HG02678 (cell line): ENCODE results near the gene CELSR1.

Experiments
- ATAC-seq: cut with Tn5 transposase; IDR thresholded peaks from one replicate; pipeline ENCODE4 v1.9.1; 2021; ENCODE audit warnings: mild to moderate bottlenecking, moderate library complexity; ENCODE audit not compliant: unreplicated experiment

Gene CELSR1

DNA sequence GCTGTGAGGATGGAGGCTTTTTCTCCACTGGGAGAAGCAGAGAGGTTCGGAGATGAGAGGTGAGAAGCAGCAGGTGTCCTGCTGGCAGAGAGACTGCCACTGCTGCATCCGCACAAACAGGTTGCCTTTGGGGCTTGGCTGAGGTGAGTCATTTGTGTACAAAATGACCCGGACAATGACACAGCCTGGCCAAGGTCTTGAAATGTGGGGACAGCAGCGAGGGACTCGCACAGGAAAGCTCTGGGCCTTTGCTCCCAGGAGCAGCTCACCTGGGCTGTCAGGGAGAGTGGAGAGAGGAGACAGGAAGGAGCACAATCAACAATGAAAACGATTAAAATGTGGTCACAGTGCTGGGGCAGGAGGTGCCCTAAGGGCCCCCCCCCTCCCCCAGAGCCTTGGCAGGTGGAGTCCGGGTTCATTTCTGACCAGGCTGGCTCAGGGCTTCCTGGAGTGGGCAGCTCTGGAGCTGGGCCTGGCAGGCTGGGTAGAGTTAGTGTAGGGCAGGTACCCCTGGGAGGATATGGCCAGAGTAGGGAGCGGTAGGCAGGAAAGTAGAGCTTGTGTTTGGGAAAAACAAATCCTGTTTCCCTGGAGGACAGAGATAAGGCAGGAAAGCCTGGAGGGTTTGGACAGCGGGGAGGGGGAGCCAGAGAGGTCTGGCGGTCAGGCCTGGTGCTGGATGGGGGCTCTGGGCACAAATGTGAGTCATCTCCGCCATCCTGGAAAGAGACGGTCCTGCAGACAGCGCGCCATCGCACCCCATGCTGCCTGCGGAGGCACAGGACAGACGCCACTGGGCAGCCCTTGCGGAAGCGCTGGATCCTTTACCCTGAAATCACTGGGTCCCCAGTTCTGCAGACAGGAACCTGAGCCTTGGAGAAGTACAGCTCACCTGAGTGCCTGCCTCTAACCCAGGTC lies 37.8 kb upstream of the CELSR1 start:
- ATAC-seq = no peak

DNA sequence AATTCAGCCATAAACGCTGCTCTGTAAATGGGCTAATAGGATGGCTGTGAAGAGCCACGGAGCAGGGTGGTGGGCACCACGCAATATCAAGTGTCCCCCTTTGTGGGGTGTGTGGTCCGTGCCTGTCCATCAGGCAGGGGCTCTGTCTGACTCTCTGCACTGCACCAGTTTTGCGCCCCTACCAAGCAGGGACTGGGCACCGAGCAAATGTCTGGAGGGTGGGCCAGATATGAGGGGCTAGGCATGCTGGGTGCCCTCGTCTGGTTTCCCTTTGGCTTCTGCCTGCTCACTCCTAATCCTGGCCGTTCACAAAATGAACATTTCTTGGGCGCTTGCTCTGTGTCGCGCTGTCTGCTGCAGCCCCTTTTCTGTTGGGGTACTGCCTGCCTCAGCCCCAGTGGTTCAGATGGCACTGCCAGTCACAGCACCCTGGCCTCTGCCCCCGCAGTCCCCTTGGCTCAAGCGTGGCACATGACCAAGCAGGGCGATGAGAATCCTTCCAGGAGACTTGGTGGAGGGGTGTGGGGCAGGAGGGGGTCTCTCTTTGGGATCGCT lies 37.1 kb upstream of the CELSR1 start:
- no peak for ATAC-seq

DNA sequence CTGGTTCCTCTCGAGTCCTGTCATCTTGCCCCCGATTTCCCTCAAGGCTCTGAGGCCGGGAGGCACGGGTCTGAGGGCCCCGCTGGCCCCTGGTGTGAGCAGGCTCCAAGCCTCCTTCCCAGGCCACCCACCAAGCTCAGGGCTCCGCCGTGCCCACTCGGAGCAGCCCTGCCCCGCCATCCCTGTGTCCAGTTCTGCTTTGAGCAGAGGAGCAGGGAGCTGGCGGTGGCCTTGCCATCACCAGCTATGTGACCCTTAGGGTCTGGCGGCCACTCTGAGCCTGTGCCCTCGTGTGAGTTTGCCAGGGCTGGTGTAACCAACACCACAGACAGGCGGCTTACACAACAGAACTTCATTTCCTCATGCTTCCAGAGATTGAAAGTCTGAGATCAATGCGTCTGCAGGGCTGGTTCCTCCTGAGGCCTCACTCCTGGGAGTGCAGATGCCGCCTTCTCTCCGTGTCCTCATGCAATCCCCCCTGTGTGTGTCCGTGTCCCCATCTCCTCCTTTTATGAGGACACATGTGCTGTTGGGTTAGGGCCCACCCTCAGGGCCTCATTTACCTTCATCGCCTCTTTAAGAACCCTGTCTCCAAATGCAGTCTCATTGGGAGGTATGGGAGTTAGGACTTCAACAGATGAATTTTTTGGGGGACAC lies 36.5 kb upstream of the CELSR1 start:
- no peak for ATAC-seq

DNA sequence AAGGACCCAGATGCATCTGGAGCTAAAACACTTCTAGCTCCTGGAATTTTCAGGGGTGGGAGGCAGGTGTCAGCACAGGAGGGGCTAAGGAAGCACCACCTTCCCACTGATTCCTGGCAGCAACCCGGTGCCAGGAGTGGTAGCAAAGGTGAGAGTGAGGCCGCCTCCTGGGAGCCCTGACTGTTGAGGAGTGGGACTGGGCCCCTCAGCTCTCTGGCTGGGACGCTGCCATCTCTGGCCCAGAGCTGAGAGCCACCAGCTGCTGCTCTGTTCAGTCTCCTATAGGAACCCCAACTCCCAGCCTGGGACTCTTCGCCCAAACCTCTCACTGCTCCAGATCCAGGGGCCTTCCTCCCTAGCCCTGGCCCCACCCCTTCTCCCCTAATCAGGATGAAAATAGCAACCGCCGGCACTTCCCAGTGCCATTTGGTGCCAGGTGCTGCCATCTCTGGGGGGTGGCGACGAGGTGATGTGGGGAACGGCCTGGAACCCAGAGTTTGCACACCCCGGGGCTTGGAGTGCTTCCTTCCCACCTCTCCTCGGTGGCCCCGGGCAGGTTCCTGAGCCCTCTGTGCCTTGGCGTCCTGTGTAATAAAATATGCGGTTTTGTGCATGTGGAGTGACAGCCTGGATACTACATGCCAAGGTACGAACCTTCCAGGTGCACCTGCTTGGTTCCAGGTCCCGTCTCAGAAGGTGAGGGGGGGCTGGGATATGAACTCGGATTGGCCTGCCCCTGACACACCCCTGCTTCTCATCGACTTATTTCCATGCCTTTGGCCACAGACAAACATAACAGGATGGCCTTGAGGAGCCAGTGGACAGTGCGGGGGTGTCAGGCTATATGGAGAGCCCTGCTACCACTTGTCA lies 35.7 kb upstream of the CELSR1 start:
- ATAC-seq = no peak

DNA sequence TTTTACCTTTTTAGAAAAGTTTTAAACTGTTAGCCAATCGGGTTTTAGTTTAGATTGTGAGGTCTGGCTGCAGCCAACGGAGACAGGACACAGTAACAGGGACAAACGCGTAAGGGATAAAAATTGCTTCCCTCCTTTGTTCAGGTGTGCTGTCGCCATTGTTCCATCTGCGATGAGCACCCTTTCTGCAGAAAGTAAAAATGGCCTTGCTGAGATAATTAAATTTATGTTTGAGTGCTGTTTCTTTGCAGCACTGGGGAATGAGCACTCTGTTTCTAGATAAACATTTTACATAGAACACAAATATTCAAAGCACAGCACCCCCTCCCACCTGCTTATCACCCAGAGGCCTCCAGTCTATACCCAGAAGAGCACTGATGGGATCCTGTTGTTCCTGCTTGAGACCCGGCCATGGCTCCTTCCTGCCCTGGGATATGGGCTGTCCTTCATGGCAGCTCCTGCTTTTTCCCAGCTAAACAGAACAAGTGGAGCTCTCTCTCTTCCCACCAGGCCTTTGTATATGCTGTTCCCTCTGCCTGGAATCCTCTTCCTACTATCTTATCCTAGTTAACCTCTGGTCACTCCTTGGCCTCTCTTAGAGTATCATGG lies 34.3 kb upstream of the CELSR1 start:
- ATAC-seq = no peak

DNA sequence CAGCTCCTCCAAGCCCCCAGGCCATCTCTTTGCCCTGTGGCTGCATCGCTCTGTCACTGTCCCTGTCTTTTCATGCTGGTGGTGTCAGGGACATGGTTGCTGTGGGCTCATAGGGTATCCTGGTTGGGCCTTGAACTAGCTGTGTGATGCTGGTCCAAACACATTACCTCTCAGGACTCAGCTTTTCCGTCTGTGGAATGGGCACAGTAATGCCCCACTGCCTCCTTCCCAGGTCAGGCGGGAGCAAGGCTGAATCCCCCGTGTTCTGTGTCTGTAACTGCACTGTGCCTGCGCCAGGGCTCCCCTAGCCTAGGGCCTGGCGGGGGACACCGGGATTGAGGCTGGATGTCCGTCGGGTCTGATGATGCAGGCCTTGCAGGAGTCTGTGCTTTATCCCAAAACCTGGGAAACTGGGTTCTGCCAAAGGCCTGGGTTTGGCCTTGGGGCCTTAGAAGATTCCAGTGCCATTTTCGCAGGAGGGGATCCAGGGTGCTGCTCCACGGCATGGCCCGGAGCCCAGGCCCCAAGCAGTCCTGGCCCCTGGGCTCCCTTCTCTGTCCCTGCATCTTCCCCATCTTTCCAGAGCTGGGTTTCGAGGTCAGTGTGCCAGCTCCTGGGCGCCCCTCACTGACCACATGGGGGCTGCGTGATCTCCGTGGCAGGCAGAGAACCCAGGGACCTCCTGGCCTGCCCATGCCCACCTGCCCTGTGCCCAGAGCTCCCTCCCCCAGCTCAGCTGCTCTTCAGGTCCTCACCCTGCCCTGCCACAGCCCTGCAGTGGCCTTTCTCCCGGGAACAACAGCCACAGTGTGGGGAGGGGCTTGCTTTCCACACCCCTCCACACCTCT lies 32.7 kb upstream of the CELSR1 start:
- no peak for ATAC-seq

DNA sequence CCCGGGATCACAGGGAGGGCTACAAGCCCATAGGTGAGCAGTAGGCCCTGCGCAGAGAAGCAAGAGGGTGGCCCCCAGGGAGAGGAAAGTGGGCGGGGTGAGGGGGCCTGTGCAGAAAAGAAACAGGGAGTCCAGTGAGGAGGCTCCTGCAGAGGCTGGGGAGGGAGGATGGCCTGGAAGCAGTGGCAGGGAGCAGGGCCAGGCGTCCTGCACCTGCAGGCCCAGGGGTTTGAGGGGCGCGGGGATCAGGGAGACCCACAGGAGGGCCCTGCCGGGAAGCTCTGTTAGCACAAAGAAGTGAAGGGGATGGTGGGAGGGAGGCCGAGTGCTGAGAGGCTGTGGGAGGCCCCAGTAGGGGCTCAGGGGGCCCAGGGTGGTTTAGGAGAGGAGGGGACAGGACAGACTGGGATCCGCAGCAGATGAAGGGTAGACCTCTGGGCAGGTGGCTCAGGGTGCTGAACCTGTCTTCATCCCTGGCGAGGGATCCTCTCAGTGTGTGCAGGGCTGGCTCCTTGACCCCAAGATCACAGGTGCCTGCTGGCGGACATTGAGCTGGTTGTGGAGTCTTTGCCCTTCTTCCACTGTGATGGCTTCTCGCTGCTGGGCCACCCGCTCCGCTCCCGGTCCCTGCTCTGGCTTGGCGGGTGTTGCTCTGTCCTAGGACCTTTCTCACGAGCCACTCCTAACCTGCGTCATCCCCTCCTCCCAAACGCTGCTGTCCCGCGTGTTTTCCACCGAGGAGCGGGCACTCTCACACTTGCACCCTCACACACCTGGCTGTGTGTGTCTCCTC lies 31.8 kb upstream of the CELSR1 start:
- ATAC-seq = no peak

DNA sequence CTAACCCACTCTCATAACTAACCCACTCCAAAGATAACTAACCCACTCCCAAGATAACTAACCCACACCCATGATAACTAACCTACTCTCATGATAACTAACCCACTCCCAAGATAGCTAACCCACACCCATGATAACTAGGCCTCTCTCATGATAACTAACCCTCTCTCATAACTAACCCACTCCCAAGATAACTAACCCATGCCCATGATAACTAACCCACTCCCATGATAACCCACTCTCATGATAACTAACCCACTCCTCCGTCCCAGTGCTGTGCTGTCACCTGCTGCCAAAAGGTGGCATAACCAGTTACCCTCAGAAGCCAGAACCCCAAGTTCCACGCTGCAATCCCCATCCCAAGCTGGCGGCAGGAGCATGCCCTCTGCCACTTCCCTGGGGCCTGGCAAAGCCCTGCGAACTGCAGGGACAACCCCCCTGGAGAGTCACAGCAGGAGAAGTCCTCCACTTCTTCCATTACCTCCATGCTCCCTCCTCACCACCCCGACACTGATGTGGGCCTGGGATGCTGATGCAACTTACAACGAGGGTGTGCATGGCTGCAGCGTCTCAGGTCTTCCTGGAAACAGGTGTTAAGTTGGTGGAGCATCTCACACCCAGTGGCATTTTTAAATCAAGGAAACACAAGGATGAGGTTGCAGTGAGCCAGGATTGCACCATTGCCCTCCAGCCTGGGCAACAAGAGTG lies 30.8 kb upstream of the CELSR1 start:
- no peak for ATAC-seq

DNA sequence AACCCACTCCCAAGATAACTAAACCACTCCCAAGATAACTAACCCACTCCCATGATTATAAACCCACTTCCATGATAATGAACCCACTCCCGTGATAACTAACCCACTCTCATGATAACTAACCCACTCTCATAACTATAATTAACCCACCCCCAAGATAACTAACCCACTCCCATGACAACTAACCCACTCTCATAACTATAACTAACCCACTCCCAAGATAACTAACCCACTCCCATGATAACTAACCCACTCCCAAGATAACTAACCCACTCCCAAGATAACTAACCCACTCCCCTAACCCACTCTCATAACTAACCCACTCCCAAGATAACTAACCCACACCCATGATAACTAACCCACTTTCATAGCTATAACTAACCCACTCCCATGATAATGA lies 30.1 kb upstream of the CELSR1 start:
- no peak for ATAC-seq

DNA sequence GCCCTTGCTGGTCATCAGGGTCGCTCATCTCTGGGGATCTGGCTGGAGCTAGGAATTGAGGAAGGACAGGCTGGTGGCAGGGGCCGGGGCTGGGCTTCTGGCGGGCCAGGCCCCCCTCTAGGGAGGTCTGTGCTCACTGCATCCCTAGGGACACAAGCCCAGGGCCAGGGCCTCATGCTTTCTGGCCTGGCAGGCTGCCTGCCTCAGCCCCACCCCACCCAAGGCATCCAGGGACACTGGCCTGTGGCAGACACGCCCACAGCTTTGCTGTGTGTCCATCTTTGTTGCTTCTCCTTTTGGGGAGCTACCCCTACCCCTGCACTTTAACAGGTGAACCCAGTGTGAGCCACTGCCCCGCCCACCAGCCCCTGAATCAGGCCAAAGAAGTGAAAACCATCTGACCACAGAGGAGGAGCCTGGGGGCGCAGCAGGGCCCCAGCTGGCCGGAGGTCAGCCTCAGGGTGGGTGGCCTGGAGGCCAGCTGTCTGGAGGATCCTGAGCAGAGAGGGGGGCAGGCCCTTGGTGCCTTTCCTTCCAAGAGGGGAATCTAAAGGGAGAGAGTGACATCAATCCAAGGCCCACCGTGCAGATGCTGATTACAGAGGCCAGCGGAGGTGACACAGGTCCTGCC lies 26.8 kb upstream of the CELSR1 start:
- ATAC-seq = no peak

DNA sequence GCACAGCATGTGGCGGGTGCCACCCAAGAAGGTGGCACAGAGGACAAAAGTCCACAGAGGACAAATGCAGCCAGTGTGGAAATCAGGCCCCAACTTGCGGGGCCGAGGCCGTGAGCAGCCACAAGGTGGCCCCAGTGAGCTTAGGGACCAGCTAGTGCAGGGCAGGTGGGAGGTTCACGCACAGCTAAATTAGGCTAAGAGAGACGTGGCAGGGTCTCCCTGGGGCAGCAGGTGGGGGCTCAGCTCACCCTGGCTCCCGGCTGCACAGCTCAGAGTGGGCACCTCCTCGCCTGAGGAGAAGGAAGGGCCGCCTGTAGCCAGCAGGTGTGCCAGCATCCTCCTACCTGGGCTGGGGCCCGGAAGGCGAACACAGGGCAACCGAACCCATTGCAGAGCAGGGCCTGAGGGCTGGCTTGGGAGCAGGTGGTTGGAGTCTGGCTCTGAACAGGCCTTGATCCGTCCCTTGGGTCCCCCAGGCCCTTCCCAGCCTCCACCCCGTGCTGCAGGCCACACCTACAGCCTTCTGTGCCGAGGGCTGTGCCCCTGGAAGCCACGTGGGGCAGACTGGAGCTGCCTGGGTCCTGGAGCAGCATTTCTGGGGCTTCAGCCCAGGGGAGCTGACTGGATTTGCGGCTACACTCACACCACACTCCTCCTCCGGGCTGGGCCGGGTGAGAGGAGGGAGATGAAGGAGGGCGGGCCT lies 26.1 kb upstream of the CELSR1 start:
- no peak for ATAC-seq

DNA sequence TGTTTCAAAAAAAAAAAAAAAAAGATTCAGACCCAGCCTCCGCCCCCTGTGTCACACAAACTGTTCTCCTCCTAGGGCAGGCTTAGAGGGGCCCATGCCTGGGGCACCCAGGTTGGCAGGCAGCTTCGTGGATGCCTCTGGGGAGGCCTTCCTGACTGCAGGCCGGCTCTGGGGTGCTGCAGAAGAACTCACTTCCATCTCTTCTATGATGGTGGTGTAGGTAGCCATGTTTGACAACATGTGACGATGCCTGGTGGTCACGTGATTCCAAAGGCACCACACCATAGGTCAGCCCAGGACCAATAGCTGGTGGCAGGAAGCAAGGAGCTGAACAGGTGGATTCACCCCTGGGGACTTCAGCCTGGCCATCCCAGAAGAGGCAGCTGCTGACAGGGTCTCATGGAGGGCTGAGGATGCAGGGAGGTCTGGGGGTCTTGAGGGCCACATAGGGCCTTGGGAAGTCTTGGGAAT lies 24.1 kb upstream of the CELSR1 start:
- no peak for ATAC-seq

DNA sequence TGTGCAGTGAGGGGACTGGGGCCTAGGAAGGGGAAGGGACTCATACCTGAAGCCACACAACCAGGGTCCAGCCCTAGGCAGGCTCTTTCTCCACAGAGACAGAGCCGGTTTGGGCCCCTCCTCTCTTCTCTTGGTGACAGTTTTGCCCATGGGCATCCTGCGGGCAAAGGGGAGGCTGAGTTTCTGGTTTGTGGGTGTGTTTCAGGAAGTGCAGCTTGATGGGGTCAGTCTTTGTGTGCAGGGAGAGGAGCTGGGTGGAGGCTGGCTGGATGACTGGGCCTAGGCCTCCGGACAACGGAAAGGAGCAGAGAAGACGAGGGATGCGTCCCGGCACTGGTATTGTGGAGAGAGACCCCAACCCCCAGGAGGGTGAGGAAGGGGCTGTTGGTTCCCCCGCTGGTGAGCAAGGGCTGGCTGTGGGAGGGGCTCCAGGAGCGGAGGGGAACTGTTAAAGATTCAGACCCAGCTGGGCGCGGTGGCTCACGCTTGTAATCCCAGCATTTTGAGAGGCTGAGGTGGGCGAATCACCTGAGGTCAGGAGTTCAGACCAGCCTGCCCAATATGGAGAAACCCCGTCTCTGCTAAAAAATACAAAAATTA lies 23.4 kb upstream of the CELSR1 start:
- ATAC-seq = no peak

DNA sequence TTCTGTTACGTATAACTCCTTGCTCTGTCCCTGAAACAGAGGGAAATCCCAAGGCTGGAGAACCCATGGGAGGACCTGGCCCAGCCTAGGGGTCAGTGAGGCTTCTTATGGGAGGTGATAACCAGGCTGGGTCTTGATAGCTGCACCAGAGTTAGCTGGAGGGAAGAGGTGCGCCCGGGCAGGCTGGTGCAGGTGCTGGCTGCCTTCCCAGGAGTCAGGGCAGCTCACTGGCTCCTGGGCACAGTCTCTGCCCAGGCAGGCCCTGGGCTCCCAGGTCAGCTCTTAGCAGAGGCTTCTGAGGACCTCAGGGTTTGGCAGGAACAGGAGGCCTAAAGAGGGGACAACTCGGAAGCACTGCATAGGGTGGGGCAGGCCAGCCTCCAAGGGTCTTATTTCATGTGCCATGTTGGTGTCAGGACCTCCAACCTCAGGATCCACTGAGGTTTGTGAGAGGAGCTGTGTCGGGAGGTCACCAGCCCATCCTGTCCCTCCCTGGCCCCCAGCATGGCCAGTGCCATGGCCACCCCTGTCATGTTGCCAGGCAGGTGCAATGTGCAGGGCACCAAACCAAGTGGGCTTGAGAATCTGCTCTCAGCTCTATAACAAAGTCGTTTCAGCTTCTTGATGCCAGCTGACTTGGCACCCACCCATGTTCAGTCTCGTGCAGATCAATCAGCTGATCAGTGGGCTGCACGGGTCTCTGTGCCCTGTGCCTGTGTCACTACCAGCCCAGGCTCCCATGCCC lies 20.5 kb upstream of the CELSR1 start:
- ATAC-seq = no peak

DNA sequence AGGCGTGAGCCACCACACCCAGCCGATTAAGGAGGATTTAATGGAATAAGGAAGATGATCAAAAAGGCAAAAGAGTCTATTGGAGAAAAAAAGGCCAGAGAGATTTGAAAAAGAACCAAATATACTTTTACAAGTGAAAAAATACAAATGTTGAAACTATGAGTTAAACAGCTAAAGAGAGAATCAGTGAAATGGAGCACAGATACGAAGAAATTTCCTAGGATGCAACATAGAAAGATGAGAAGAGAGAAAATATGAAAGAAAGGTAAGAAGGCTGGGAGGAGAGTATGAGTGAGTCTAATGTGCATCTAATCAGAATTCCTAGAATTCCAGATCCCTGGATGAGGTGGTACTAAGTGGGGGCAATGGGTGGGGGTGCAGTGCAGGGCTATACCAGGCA lies 19.4 kb upstream of the CELSR1 start:
- ATAC-seq = no peak

DNA sequence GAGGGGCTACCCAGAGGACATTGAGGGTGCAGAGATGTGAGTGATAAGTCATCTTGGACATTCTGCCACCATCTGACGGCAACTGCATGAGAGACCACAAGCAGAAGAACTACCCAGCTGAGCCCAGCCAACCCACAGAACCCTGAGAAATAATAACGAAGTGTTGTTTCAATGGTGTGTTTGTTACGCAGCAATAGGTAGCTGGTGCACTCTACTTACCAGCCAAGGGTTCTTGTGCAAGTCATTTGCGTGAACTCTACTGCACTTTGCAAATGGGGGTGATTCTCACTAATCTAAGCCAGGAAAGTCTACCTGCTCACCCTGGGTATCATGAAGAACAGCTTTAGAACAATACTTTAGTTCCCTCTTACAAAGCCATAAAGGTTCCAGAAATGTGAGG lies 15.8 kb upstream of the CELSR1 start:
- no peak for ATAC-seq
